RWPE2 (cell line): ENCODE results near the gene BMP10.

Source experiments
- ATAC-seq: fragments of 200-7000 bp; cut with Tn5 transposase; 3 replicates; pipeline ENCODE4 v1.9.1; 2021; ENCODE audit warnings: low read depth
- DNase-seq: peaks from one replicate; pipeline ENCODE4 v3.0.0-alpha.2; 2020; ENCODE audit warnings: low spot score
- H3K27ac ChIP-seq: fragments of 450-650 bp; 2 replicates; pipeline ENCODE4 v1.5.1; 2017; ENCODE audit warnings: mild to moderate bottlenecking; ENCODE audit not compliant: poor library complexity, severe bottlenecking
- H3K27me3 ChIP-seq: fragments of 250-450 bp; sonication (Bioruptor Pico); 2 replicates; pipeline ENCODE4 v1.5.1; 2021; ENCODE audit warnings: mild to moderate bottlenecking, moderate library complexity; ENCODE audit not compliant: insufficient read depth, poor library complexity, severe bottlenecking
- H3K36me3 ChIP-seq: fragments of 250-450 bp; sonication (Bioruptor Pico); 2 replicates; pipeline ENCODE4 v1.5.1; 2020; ENCODE audit warnings: low read depth, mild to moderate bottlenecking, moderate library complexity
- H3K4me1 ChIP-seq: fragments of 250-450 bp; sonication (Bioruptor Pico); 2 replicates; pipeline ENCODE4 v1.5.1; 2021; ENCODE audit warnings: mild to moderate bottlenecking, moderate library complexity; ENCODE audit not compliant: insufficient read depth, poor library complexity, severe bottlenecking
- H3K4me3 ChIP-seq: fragments of 250-450 bp; sonication (Bioruptor Pico); 2 replicates; pipeline ENCODE4 v1.5.1; 2021; ENCODE audit warnings: mild to moderate bottlenecking, moderate library complexity; ENCODE audit not compliant: severe bottlenecking
- H3K9me3 ChIP-seq: fragments of 250-450 bp; sonication (Bioruptor Pico); 2 replicates; pipeline ENCODE4 v1.5.1; 2021; ENCODE audit warnings: mild to moderate bottlenecking, moderate library complexity; ENCODE audit not compliant: severe bottlenecking
- TF ChIP-seq, protein P1 (sequence below): fragments of 450-650 bp; IDR thresholded peaks from one replicate; pipeline ENCODE4 v1.5.1; 2017; ENCODE audit warnings: mild to moderate bottlenecking, moderate library complexity; ENCODE audit not compliant: poor library complexity, severe bottlenecking

The BMP10 gene

DNA sequence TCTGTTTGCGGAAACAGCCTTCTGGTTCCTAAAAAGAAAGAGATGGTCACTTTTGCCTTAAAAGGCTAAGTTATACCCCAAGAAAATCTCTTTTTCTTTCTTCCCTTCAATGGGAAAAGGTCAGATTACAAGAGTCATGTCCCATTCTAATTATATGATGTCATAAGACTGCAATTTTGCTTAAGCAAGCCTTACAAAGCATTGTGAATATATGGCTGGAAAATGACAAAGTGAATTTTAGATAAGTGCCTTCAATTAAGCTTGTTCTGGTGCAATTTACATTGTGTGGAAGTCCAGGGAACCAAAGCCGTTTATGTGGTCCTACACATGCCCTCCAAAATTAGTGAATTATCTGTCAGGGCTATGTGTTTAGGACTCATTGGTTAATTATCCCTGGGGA lies 7.6 kb upstream of the BMP10 start:
- no peak for DNase-seq
- TF ChIP-seq, protein P1, sequence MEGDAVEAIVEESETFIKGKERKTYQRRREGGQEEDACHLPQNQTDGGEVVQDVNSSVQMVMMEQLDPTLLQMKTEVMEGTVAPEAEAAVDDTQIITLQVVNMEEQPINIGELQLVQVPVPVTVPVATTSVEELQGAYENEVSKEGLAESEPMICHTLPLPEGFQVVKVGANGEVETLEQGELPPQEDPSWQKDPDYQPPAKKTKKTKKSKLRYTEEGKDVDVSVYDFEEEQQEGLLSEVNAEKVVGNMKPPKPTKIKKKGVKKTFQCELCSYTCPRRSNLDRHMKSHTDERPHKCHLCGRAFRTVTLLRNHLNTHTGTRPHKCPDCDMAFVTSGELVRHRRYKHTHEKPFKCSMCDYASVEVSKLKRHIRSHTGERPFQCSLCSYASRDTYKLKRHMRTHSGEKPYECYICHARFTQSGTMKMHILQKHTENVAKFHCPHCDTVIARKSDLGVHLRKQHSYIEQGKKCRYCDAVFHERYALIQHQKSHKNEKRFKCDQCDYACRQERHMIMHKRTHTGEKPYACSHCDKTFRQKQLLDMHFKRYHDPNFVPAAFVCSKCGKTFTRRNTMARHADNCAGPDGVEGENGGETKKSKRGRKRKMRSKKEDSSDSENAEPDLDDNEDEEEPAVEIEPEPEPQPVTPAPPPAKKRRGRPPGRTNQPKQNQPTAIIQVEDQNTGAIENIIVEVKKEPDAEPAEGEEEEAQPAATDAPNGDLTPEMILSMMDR: no peak
- no peak overlapping the region for H3K27ac ChIP-seq
- H3K4me1 ChIP-seq: no peaks in the 10 kb centered on the region
- H3K36me3 ChIP-seq: no peaks in the 10 kb centered on the region
- H3K9me3 ChIP-seq: no peaks in the 10 kb centered on the region
- peaks cover 19% of the 10 kb centered on the region for H3K27me3 ChIP-seq
- no peak for ATAC-seq
- H3K4me3 ChIP-seq: no peak overlapping the region

DNA sequence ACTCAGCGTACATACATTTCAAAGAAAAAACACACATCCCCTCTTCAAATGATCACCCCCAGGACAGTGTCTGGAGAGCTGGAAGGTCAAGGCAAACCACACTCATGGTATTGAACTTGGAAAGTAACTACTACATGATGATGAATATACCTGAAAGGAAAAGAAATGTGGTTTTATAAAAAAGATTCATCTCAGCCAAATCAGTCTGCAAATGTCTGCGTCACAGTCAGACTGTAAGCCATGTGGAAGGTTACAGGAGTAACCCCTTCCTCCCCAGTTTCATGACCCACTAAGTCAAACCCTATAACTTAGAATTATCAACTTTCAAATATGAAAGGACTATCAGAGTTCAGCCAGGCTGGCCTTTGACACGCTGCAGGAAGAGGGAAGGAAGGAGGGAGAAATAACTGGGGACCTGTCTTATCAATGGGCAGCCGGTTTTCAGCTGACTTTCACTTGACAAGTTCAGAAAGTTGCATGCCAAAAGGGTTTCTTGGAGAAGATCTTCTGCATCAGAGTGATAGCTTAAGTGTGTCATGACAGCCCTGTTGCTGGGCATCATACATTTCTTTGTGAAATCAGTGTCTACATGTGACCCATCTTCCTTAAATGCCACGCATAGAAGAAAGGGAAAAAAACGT lies 7.0 kb upstream of the BMP10 start:
- no peak for DNase-seq

DNA sequence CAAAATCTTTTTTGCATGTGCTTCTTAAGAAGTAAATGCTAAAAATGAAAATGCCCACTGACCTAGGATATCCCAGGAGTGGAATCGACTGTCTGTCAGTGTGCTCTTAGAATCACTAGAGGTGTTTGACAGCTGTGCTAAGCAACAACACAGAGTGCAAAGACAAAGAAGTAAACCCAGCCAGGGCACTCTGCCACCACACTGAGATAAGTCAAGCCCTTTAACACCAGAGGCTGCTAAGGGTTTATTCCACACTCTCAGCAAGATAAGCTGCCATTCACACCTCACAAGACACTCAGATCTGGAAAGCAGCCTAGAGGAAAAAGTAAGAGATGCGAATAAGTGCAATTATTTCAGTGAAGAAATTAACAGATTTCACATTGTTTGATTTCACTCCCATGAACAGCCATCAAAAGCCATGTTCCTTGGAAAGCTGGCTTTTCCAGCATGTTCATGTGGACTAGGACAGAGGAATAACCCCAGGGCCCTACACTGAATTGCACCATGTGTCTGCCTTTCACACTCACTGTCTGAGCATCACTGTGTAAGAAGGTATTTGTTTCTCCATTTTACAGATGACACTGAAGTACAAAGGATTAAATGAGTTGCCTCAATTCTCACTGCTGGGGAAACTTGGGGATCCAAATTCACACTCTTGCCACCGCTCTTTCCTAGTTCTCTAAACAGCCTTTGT lies 6.0 kb upstream of the BMP10 start:
- TF ChIP-seq, protein P1: no peak
- no peak for DNase-seq
- H3K27me3 ChIP-seq: peaks cover 6% of the 10 kb centered on the region
- H3K4me1 ChIP-seq: no peaks in the 10 kb centered on the region
- no peak overlapping the region for H3K4me3 ChIP-seq
- H3K9me3 ChIP-seq: no peaks in the 10 kb centered on the region
- no peak overlapping the region for H3K27ac ChIP-seq
- no peaks in the 10 kb centered on the region for H3K36me3 ChIP-seq
- ATAC-seq: no peak

More for the DNA sequence above, 7.0 kb upstream of the BMP10 start:
- Histone ChIP-seq H3K27me3 (peaks cover 14% of the 10 kb centered on the region), H3K4me1 (no peaks in the 10 kb centered on the region), H3K4me3 (no peak overlapping the region), H3K27ac (no peak overlapping the region), H3K9me3 (no peaks in the 10 kb centered on the region), H3K36me3 (no peaks in the 10 kb centered on the region)
- no peak for ATAC-seq
- TF ChIP-seq, protein P1: no peak

DNA sequence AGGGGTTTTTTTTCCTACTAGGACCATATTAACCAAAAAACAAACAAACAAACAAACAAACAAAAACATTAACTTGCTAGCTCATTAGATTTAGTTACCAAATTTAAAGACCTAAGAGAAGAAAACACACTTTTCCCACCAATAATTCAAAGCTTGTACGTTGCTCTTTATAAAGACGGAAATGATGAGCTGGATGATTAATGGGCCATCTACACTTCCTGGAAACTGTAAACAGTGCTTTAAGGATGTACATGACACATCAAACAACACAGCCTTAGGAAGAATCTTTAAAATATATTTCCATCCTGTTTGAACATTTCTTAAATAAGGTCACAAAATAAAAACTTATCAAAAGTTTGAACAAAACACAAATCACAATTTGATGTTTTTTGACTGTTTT lies 982 bp downstream of the BMP10 start:
- Histone ChIP-seq H3K36me3 (no peaks in the 10 kb centered on the region), H3K9me3 (no peaks in the 10 kb centered on the region), H3K4me3 (no peak overlapping the region), H3K4me1 (peaks cover 6% of the 10 kb centered on the region), H3K27me3 (no peaks in the 10 kb centered on the region), H3K27ac (no peak overlapping the region)
- ATAC-seq (no peak), DNase-seq (no peak)
- TF ChIP-seq, protein P1: no peak

DNA sequence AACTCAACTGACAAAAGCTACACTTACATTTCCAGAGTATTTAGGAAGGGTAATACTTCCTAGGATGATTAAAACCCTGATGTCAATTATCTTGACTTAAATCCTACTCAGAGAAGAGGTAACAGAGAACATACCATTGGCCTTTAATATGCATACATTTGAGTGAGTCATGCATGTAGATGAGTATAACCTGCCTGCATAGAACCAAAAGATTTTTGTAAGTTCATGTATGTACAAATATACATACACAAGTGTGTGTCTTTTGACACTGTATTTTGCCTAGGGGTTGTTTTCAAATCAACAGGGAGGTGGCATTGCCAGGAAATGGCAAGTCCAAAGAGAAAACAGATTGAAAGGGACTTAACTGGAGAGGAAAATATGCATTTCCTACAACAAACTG lies 6.1 kb downstream of the BMP10 start:
- no peak overlapping the region for H3K27ac ChIP-seq
- H3K36me3 ChIP-seq: no peaks in the 10 kb centered on the region
- H3K4me1 ChIP-seq: peaks cover 2% of the 10 kb centered on the region
- no peak for ATAC-seq
- TF ChIP-seq, protein P1: no peak
- DNase-seq: no peak
- no peak overlapping the region for H3K4me3 ChIP-seq
- no peaks in the 10 kb centered on the region for H3K27me3 ChIP-seq
- H3K9me3 ChIP-seq: no peaks in the 10 kb centered on the region
